Cardiac muscle cell (in vitro differentiated cells and primary cell): ENCODE data around the gene LPAR3. TPM values are rescaled to one million over a fixed set of nuclear protein-coding genes. Genes with fewer than 3 reads are reported as not detected.

Source experiments
- DNase-seq, 2 donors: peaks; one replicate each; pipeline versions ENCODE4 v3.0.0 to v3.0.0-alpha.2; 2010 to 2017; ENCODE audit warnings: low read depth in 1 of 2, low spot score in 1 of 2
- H3K27ac ChIP-seq: fragments of 200-600 bp; sonication (generic); 2 replicates; pipeline ENCODE4 v1.5.1; 2016
- H3K27me3 ChIP-seq: fragments of 200-600 bp; sonication (generic); 2 replicates; pipeline ENCODE4 v1.6.0; 2016; ENCODE audit warnings: control low read depth
- H3K36me3 ChIP-seq: fragments of 200-600 bp; sonication (generic); 2 replicates; pipeline ENCODE4 v1.5.1; 2016; ENCODE audit warnings: control low read depth
- H3K4me1 ChIP-seq: fragments of 200-600 bp; sonication (generic); 2 replicates; pipeline ENCODE4 v1.8.1; 2017; ENCODE audit warnings: low read depth, mild to moderate bottlenecking, mixed run types
- H3K4me3 ChIP-seq: fragments of 200-600 bp; sonication (generic); 2 replicates; pipeline ENCODE4 v1.5.1; 2016; ENCODE audit warnings: mild to moderate bottlenecking
- H3K9me3 ChIP-seq: fragments of 200-600 bp; sonication (generic); 2 replicates; pipeline ENCODE4 v1.5.1; 2017; ENCODE audit warnings: low read depth, mild to moderate bottlenecking, control low read depth
- polyA plus RNA-seq: library from polyadenylated mRNA; unstranded; fragments of >200 nt; fragmentation: Nextera tagmentation; extraction: Ambion mirVana; gene quantifications from 2 replicates; pipeline ENCODE4 v1.2.1, GENCODE V29; 2016
- total RNA-seq: library from RNA; depleted of rRNA; stranded (reverse); fragments of >200 nt; gene quantifications from 2 replicates; pipeline ENCODE4 v1.2.3, GENCODE V29; 2016
- TF ChIP-seq, protein P1 (sequence below): IDR thresholded peaks from 2 replicates; pipeline ENCODE4 v1.5.1; 2012; ENCODE audit warnings: low read depth, mild to moderate bottlenecking, low read length

Gene LPAR3
- total and polyA plus RNA-seq, 2 experiments from 2014 or later = 5.1 to 11.1 TPM

DNA sequence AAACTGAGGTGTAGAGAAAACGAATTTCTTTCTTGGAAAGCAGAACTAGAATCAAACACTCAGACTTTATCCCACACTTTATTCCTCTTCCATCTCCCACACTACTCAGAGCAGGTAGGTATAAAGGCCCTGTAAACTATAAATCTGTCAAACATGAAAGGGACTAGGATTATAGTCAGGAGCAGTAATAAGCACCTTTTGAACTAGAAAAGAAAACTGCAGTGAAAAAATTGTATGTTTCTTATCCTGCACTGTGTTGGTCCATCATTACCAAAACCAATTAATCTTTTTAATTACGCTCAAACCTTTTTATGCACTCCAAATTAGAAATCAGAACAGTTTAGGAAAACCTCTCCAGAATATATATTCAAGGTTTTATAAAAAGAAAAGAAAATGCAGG is 47.6 kb downstream of the LPAR3 start:
- TF ChIP-seq, protein P1, sequence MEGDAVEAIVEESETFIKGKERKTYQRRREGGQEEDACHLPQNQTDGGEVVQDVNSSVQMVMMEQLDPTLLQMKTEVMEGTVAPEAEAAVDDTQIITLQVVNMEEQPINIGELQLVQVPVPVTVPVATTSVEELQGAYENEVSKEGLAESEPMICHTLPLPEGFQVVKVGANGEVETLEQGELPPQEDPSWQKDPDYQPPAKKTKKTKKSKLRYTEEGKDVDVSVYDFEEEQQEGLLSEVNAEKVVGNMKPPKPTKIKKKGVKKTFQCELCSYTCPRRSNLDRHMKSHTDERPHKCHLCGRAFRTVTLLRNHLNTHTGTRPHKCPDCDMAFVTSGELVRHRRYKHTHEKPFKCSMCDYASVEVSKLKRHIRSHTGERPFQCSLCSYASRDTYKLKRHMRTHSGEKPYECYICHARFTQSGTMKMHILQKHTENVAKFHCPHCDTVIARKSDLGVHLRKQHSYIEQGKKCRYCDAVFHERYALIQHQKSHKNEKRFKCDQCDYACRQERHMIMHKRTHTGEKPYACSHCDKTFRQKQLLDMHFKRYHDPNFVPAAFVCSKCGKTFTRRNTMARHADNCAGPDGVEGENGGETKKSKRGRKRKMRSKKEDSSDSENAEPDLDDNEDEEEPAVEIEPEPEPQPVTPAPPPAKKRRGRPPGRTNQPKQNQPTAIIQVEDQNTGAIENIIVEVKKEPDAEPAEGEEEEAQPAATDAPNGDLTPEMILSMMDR = no peak
- H3K9me3 ChIP-seq = no peaks in the 10 kb centered on the region
- H3K4me1 ChIP-seq = peaks cover 63% of the 10 kb centered on the region
- H3K36me3 ChIP-seq = no peaks in the 10 kb centered on the region
- DNase-seq = no peak
- no peak overlapping the region for H3K27ac ChIP-seq
- no peaks in the 10 kb centered on the region for H3K27me3 ChIP-seq
- H3K4me3 ChIP-seq = no peak overlapping the region

DNA sequence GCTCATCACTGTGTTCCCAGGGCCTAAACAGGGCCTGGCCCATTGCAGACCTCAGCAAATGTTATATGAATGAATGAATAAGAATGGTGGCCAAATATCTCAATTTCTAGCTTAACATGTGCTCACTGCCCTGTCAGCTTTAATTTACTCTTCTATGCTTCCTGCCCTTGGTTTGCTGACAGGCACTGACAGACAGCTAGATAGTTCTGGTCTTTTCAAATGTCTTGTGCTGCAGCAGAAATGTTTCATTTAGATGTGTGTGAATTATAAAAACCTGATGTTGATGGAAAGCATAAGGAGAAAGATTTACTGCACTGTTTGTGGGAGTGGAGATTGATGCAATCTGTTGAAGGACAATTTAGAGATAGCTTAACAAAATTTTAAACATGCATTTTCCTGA is 48.9 kb downstream of the LPAR3 start:
- no peak for DNase-seq
- H3K9me3 ChIP-seq = no peaks in the 10 kb centered on the region
- no peak overlapping the region for H3K4me3 ChIP-seq
- peaks cover 55% of the 10 kb centered on the region for H3K4me1 ChIP-seq
- H3K27ac ChIP-seq = no peak overlapping the region
- H3K36me3 ChIP-seq = no peaks in the 10 kb centered on the region
- TF ChIP-seq, protein P1 = no peak
- H3K27me3 ChIP-seq = no peaks in the 10 kb centered on the region

DNA sequence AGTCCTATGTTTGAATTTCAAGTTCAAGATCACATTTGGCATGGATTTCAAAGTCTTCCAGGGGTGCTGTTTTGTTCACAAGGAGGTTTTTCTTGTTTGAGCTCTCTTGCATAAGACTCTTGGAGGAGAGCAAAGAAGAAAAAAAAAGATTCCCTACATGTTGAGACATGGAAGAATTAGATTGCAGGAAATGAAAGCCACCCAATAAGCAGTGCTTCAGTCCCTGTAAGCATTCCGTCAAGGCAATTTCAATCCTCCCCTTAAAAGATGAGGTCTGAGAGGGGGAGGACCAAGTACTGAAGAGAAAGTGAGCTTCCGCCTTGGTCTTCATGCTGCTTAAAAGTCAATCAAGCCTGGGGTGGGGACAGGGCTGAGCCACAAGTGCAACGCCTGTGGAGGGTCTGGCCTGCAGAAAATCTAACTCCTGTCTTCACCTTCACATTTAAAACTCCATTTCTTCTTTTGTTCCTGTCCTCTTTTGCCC is 50.2 kb downstream of the LPAR3 start:
- Histone ChIP-seq H3K27ac (peak overlapping the region; percentile 76), H3K4me3 (no peak overlapping the region), H3K9me3 (no peaks in the 10 kb centered on the region), H3K36me3 (no peaks in the 10 kb centered on the region), H3K4me1 (peaks cover 55% of the 10 kb centered on the region), H3K27me3 (no peaks in the 10 kb centered on the region)
- peak; percentile 58 to 59 for DNase-seq
- TF ChIP-seq, protein P1 = no peak

DNA sequence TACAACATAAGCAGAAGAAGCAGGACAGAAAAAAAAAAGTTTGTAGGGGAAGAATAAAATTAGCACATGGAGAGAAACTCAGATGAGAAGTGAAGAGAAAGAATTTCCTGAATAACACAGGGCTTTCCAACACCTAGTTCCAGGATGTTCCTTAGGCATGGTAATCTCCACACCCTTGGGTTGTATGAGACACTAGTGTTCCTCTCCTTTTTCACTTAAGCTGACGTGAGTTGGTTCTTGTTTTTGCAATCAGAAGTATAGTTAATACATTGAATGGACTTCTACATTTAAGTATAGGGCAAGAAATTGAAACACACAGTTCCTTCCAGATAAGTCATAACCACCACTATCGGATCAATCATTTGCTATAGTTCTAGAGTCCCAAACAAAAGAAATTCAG is 51.0 kb downstream of the LPAR3 start:
- no peaks in the 10 kb centered on the region for H3K36me3 ChIP-seq
- H3K4me1 ChIP-seq = peaks cover 50% of the 10 kb centered on the region
- H3K4me3 ChIP-seq = no peak overlapping the region
- no peak overlapping the region for H3K27ac ChIP-seq
- no peaks in the 10 kb centered on the region for H3K27me3 ChIP-seq
- TF ChIP-seq, protein P1 = no peak
- no peak for DNase-seq
- no peaks in the 10 kb centered on the region for H3K9me3 ChIP-seq

DNA sequence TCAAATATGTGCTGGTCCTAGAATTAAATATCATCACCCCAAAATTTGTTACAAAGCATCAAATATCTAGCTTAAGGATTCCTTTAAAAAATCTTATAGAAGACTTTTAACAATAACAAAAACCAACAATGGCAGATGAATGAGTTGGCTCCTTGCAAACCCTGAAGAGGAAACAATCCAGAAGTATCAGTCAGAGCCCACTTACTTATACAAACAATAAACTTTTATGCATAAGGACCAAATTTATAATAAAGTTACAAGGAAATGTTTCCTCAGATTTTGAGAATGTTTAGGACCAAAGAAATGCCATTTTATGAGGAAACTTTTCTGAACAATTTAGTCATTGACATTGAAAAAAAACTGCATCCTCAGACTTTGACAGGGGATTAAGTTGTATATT is 52.7 kb downstream of the LPAR3 start:
- Histone ChIP-seq H3K27me3 (no peaks in the 10 kb centered on the region), H3K27ac (no peak overlapping the region), H3K9me3 (no peaks in the 10 kb centered on the region), H3K4me1 (peaks cover 34% of the 10 kb centered on the region), H3K36me3 (no peaks in the 10 kb centered on the region), H3K4me3 (no peak overlapping the region)
- DNase-seq = no peak
- TF ChIP-seq, protein P1 = no peak

DNA sequence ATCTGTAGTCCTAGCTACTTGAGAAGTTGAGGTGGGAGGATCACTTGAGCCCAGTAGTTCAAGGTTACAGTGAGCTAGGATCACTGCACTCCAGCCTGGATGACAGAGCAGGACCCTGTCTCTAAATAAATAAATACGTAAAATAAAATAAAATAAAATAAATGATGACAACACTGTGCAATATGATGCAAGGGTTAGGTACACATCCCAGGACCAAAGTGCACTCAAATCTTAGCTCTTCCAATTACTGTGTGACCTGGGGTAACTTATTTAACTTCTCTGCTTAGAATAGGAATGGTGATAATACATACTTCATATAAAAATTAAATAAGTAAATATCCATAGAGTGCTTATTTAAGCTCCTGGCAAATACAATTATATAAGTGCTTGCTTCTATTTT is 53.5 kb downstream of the LPAR3 start:
- TF ChIP-seq, protein P1 = no peak
- H3K27me3 ChIP-seq = no peaks in the 10 kb centered on the region
- H3K4me3 ChIP-seq = no peak overlapping the region
- peaks cover 34% of the 10 kb centered on the region for H3K4me1 ChIP-seq
- no peak overlapping the region for H3K27ac ChIP-seq
- DNase-seq = no peak
- no peaks in the 10 kb centered on the region for H3K36me3 ChIP-seq
- H3K9me3 ChIP-seq = no peaks in the 10 kb centered on the region
